EH (cell line): ENCODE data around the gene GP5.

Experiments used
- DNase-seq: peaks from one replicate; pipeline ENCODE4 v3.0.0-alpha.2; 2015; ENCODE audit warnings: low read depth

The GP5 gene, protein sequence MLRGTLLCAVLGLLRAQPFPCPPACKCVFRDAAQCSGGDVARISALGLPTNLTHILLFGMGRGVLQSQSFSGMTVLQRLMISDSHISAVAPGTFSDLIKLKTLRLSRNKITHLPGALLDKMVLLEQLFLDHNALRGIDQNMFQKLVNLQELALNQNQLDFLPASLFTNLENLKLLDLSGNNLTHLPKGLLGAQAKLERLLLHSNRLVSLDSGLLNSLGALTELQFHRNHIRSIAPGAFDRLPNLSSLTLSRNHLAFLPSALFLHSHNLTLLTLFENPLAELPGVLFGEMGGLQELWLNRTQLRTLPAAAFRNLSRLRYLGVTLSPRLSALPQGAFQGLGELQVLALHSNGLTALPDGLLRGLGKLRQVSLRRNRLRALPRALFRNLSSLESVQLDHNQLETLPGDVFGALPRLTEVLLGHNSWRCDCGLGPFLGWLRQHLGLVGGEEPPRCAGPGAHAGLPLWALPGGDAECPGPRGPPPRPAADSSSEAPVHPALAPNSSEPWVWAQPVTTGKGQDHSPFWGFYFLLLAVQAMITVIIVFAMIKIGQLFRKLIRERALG

DNA sequence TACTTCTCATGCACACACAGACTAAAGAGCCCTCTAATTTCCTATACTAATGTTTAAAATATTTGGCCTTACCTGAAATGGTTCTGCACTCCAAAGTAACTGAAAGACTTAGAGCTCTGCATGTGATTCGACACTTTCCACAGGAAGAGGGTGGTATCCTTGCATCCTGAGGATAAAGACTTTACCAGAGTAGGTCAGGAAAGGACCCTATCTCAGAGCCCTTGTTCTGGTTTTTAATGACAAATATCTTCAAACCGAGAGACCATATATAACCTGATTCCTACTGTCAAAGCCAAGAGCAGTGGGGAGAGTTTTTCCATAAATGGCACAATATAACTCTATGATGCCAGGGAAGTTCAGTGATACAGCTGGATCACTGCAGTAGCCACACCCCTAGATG is at the start of gene GP5:
TSS of gene GP5 (minus strand) at position 101 of the 400 bp plus-strand sequence. CDS start 984 bp downstream, outside the sequence.
- no peak for DNase-seq

DNA sequence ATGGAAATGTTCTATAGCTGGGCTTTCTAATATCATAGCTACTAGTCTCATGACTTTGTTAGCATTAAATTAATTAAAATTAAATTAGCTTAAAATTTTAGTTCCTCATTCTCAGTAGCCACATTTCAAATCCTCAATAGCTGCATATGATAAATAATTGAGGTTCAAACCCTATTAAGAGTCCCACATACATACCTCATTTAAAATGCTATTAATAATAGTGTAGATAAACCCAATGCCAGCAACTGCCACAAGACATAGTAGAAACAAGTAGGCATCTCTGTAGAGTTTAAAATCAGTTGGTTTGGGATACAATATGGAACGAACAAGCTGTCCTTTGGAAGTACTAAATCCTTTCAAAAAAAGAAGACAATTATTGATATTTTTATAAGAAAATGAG is 48.6 kb upstream of the GP5 start:
- DNase-seq = no peak

DNA sequence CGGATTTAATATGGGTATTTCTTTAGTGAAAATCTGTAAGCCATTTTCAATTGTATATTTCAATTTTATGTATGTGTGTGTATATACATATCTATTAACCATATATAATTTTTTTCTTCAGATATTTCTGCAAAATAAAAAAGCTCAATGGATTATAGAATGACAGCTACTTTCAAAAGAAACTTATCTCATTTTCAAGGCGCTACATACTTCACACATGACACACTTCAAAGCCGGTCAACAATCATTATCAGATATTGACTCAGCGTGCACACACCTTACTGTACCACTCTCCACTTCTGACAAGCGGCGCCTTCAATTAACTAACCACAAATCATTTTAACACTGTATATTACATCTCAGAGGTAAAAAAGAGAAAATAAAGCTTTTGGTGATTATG is 48.1 kb upstream of the GP5 start:
- no peak for DNase-seq

DNA sequence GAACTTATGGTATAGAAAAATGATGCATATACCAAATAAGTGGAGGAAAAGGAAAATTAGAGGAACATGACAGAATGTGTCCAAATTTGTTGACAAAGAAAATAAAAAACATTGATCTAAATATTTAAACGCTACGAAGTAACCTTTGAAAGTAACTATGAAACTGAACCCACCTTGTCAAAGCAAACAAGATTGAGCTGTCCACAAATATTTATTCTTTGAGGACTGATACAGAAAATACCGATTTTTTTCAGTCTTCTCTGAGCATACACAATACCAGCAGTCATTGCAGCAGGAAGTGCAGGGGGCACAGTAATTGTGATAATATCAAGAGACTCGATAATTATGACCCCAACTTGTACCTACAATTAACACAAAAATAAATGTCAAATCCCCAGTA is 47.7 kb upstream of the GP5 start:
- no peak for DNase-seq

DNA sequence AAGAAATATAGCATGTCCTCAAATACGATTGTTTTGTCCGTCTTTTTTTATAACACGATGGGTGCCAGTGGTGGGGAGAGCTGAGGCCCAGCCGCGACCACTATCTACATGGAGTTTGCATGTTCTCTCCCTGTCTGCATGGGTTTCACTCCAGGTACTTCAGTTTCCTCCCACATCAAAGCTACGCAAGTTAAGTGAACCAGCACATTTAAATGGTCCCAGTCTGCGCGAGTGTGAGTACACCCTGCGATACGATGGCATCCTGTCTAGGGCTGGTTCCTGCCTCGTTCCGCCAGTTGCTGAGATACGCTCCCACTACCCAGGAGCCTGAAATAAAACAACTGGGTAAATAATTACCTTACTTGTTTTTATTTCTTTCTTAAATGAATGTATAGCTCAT is 47.1 kb upstream of the GP5 start:
- DNase-seq = no peak

DNA sequence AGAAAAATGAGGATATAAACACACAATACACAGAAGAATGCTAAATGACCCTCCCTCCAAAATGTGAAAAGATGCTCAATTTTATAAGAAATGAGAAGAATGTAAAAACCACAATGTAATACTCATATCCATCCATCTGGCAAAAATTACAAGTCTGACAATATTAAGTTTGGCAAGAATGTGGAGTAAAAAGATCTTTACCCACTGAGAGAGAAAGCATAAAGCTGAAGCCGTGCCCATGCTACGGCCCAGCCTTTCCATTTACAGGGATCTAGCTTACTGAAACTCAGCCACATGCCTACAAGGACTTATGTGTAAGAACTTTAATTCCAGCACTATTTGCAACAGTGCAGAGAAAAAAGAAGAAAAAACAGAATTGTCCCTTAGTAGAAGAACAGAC is 44.8 kb upstream of the GP5 start:
- DNase-seq = peak; percentile 26

DNA sequence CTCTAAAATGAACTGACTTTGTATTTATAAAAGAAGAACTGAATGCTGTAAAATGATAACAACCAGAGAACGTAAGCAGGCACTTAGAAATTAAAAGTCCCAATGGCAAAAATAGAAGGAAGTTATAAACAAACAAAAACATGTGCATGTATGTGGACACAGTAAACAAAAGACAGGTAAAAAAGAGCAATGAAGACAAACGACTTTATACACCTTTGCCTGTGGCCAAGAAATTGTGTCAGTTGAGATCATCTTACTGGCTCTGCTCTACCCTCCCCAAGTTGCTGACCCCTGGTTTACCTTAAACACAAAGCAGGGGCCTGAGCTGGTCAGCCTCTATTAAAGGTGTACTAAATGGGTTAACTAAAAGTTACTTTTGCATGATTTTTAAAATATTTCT is 41.7 kb upstream of the GP5 start:
- DNase-seq = no peak

DNA sequence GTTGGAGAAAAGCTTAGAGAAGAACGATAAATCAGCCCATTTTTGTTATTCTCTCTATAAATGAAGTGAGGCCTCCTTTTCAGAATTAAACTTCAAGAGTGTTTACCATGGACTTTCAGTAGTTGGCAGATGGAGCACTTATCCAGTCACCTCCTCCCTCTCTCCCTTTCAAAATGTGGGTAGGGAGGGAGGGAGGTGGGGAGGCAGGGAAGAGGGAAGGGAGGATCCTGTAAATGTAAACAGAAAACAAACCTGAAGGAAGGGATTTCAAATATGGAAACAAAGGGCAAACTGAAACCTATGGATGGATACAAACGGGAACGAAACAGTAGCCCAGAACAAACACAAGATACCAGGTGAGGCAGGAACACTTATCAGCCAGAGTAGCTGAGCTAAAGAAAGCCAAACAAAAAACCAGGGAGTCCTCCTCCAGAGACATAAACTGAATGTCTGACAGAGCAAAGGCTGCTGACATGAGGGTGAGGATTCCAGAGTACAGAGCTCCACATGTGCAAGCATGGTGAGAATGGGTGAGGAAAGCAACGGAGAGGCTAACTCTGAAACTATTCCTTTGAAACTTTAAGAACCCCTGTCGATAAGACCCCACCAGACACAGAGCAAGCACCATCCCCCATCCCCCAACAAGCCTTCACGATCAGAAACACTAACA is 41.0 kb upstream of the GP5 start:
- no peak for DNase-seq

DNA sequence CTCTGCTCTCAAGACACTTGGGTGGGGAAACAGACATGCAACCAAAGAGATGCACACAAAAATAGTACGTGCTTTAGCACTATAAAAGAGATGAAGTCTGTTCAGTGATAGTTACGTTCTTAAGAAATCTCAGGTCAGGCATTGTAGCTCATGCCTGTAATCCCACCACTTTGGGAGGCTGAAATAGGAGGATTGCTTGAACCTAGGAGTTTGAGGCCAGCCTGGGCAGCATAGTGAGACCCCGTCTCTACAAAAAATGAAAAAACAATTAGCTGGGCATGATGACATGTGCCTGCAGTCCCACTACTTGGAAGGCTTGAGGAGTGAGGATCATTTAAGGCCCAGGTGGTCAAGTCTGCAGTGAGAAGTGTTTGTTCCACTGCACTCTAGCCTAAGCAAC is 35.4 kb upstream of the GP5 start:
- DNase-seq = no peak

DNA sequence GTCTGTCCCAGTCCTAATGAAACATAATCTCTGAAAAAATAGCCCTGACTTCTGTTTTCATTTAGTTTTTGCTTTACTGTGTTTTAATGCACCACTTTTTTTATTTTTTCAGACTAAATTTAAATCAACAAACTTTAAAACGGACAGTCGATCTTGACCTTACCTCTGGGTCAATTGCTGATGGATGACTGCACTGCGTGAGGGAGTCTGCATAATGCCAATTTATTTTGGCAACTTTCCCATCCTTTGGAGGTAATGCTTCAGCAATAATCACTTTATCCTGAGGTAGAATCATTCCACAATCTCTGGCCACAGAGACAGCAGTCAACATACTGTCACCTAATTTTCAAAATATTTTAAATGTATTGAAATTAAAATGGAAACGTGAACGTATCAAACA is 32.5 kb upstream of the GP5 start:
- no peak for DNase-seq

DNA sequence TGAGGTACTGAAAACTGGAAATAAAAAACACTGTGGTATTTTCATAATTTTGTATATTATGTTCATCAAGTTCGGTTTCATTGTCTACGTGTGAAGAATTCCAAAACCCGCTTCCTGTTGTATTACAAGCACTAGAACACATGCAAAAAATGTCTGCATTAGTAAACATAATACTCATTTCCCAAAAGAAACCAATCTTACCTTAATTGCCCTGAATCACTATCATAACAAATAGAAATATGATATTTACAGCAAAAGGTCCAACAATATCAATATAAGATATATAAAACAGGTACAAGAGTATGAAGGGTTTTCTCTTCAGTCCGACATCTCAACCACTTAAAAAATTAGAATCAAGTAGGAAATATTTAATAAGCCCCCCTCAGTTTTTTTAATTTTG is 26.3 kb upstream of the GP5 start:
- no peak for DNase-seq

DNA sequence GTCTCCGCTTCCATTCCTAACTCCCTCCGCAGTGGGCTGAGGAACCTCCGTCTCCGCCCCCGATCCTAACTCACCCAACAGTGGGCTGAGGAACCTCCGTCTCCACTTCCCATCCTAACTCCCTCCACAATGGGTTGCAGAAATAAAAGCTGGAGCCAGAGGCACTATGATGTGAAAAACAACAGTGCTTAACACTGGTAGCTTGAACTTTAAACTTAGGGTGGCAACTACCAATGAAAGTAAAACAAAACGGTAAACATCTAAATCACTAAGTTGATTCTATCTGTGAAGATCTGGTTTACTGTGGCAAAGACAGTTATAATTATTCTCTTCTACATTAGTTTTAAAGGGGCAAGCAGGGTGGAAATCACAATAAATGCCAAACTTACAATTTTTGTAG is 25.9 kb upstream of the GP5 start:
- no peak for DNase-seq

DNA sequence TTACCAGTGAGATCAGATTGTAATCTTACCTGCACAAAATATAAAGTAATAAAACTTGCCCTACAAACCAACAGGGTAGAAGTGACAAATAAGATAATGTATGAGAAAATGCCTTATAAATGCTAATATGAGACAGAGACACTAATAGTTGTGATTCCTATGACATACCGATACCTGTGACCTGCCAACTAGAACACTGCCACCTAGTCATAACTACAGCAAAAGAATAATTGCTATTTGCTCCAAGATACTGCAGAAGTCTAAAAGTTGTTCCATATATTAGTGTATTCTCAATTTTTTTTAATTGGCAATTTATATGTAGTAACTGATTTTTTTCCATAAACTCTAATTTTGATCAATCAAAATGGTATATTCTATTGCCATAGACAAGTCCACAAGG is 25.3 kb upstream of the GP5 start:
- no peak for DNase-seq

DNA sequence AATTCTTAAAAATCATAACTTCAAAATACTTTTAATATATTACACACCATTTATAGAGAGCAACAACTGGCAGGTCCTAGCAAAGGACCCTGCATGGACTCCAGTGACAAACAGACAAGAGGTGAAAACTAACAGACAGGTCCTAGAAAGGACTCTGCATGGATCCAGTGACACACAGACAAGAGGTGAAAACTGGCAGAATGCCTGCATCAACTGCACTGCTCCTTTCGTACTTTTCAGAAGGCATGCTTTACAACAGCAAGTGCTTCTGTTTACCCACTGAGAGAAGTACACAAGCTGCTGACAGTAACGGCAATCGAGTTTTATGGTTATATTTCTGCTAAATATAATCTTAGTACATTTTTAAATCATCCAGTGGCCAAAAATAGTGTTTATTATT is 24.3 kb upstream of the GP5 start:
- no peak for DNase-seq

DNA sequence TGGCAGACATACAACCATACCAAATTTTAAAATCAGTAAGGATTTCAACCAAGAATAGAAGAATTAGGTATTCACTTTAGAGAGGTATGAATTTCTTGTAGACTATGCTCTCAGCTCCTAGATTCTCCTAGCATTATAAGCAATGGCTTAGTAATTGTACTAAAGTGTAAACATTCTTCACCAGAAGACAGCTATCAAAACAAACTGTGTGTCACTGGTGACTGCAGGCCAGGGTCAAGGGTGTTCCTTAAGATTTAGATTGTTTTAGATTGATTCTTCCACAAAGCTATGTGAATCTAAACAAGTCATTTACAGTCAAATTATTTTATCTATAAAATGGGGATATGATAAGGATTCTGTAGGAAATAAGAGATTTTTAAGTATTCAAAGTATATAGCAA is 23.1 kb upstream of the GP5 start:
- DNase-seq = peak; percentile 73

DNA sequence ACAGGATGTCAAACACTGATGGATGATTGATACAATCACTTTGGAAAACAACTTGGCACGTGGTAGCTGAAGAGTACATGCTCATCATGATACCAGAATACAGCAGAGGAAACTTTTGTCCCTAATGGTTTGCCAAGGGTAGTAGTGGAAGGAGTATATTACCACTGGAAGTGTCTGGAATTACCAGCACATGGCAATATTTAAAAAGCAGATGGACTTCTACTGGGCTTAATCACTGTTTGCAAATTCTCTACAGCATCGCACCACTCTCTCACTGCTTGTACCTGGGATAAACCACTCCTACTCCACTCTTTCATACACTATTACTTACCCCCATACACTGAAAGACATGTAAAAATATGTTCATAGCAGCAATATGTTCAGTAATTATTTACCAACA is 19.6 kb upstream of the GP5 start:
- no peak for DNase-seq

DNA sequence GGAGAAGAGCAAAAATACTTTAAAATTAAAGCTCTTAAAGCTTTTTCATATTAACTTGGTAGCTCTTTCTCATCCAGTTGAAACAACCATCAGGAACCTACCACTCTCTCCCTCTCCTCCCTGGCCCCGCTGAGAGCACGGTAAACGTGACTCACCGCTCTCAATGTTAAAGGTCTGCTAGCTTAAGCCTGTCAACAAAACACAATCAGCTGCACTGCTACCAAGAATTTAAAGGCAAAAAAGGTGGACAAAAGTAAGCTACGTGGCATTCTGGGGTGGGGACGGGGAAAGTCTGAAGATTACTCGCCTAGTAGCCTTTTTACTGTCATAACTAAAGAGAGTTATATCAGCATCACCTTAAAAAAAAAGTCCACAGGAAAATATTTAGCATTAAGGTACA is 8.4 kb upstream of the GP5 start:
- peak; percentile 19 for DNase-seq

DNA sequence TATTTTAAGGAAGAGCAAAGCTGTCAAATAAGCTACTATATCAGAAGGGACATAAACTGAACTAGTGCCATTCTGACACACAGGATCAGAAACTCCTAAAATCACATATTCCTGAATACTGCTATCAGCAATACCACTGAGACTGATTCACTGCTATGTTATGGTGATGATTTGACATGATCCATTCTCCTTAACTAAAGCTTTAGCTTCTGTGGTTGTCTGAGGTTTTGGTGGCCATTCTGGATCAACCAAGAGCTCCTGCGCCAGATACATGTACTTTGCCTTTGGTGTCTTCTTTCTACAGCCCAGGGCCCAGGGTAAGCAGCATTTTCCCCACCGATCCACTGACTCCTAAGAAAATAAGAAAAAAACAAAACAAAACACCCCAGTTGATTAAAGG is 6.7 kb upstream of the GP5 start:
- no peak for DNase-seq

DNA sequence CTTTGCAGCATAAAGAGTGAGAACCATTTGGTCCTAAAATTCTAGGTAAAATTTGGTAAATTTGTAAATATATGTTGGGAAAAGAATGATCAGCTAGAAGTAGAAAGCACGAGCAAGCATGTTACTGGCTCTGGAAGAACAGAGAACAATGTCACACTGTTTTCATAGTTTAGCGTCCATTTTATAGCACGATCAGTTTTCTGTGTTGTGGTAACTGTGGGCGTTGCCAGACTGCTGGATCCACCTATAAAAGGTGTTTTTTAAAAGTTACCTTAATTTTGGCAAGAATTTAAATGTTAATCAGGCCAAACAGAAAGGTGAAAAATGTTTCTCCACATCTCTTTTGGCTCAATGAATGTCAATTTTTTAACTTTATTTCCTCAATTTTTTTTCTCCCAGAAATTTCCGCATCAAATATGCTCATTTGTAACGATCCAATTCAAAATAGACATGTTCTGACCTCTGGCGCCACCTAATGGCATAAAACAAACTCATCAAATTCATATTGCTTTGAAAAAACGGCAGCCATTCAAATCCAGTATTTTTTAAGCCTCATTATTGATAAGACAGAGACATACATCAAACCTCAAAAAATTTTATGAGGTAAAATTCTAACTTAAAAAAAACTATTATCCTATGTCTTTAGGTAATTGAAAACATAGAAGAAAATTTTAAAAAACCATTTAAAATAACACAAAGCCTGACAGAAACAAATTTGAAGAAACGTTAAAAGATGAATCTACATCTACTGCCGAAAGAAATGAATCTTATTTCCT is 5.5 kb upstream of the GP5 start:
- DNase-seq = peak; percentile 67

DNA sequence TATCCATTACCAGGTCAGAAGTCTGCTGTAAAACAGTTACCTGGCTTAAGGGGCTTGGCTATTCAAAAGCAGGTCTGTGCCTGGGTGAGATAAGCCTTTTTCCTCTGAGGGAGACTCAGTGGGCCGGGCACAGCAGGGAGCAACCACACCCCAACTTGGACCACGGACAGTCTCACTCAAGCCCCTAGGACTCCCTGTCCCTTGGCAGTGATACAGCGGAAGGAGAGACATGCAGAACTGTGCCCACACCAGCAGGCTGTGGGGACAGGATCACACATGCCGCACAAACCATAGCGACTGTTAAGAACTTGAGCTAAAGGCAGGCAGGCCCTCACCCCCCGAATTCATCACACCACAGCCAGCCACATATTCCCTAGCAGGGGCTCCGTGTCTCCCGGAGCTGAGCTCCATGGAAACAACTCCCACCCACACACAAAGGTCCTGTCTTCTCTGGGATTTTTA is 2.8 kb upstream of the GP5 start:
- no peak for DNase-seq

DNA sequence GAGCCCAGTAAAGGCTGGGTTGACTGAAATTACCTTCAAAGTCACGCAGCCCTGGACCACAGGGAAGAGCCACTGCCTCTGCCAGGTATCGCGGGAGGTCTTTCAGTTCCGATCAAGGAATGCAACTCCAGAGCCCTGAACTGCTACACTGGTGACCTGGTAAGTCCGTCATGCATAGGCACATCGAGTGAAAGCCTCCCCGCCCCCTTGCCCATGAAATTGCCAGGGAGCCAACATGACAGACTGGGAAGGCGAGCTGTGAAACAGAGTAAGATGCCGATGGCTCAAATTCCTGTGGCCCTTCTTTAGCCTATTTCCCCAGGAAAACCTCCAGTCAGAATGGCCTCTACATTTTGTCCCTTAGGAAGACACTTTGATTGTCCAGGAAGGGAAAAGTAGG is 2.3 kb upstream of the GP5 start:
- no peak for DNase-seq

DNA sequence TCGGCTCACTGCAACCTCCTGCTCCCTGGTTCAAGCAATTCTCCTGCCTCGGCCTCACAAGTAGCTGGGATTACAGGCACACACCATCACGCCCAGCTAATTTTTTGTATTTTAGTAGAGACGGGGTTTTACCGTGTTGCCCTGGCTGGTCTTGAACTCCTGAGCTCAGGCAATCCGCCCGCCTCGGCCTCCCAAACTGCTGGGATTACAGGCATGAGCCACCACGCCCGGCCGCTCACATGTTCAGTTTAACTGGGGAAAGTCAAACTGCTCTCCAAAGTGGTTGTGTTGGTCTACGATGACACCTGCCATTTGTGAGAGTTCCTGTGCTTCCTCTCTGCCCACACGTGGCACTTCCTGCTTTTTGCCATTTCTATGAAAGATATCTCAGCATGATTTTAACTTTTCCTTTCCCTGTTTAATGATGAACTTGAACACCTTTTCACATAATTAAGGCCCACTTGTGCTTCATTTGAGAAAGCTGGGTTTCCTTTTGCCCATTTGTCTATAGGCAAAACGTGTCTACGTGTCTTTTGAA is 877 bp upstream of the GP5 start:
- DNase-seq = no peak
